K562 (cell line): ENCODE results near the gene DLG4. TPM values are rescaled to one million over a fixed set of nuclear protein-coding genes. Genes with fewer than 3 reads are reported as not detected.

Experiments
- ATF1 ChIP-seq, 2 experiments: fragments of 450-650 bp in 1 of 2; IDR thresholded peaks; 2 replicates each; pipeline ENCODE4 v1.6.1; 2016; ENCODE audit warnings: missing compliant biosample characterization in 1 of 2, missing genetic modification characterization in 1 of 2
- EGR1 ChIP-seq: fragments of 450-650 bp; conservative IDR thresholded peaks from 2 replicates; pipeline ENCODE4 v1.6.1; 2017; ENCODE audit warnings: mild to moderate bottlenecking
- HEY1 ChIP-seq: fragments of 250-450 bp; sonication (Bioruptor Pico); IDR thresholded peaks from 2 replicates; pipeline ENCODE4 v1.5.0; 2020; ENCODE audit warnings: mild to moderate bottlenecking, moderate library complexity, borderline replicate concordance
- HMG20B ChIP-seq: fragments of 250-450 bp; sonication (Bioruptor Pico); IDR thresholded peaks from 2 replicates; pipeline ENCODE4 v1.5.0; 2021; ENCODE audit warnings: mild to moderate bottlenecking
- KLF16 ChIP-seq: IDR thresholded peaks from 2 replicates; pipeline ENCODE4 v1.6.1; 2016; ENCODE audit warnings: antibody characterized with exemption
- NFE2 ChIP-seq: IDR thresholded peaks from 2 replicates; pipeline ENCODE4 v1.6.1; 2014; ENCODE audit warnings: antibody characterized with exemption, low read depth
- NRF1 ChIP-seq, 2 experiments: fragments of 450-650 bp; IDR thresholded peaks in 1 of 2; conservative IDR thresholded peaks in 1 of 2; 2 replicates each; pipeline ENCODE4 v1.6.1; 2014; ENCODE audit warnings: mild to moderate bottlenecking in 2 of 2
- RAD21 ChIP-seq, 2 experiments: fragments of 250-450 bp in 1 of 2; fragments of 450-650 bp in 1 of 2; sonication (Bioruptor Pico) in 1 of 2; formaldehyde crosslinking in 1 of 2; IDR thresholded peaks in 1 of 2; conservative IDR thresholded peaks in 1 of 2; 2 replicates each; pipeline versions ENCODE4 v1.4.0 to v1.8.0; 2020 to 2022; ENCODE audit warnings: mild to moderate bottlenecking in 2 of 2, moderate library complexity in 1 of 2
- RBFOX2 ChIP-seq: fragments of 200-400 bp; formaldehyde crosslinking; IDR thresholded peaks from 2 replicates; pipeline ENCODE4 v1.6.1; 2017; ENCODE audit warnings: low read depth, mild to moderate bottlenecking, low read length, moderate library complexity
- RBM25 ChIP-seq: fragments of 200-400 bp; formaldehyde crosslinking; IDR thresholded peaks from 2 replicates; pipeline ENCODE4 v1.6.1; 2018; ENCODE audit warnings: low read length, low read depth, moderate library complexity; ENCODE audit not compliant: severe bottlenecking
- SMC3 ChIP-seq: conservative IDR thresholded peaks from 2 replicates; pipeline ENCODE4 v1.6.1; 2011; ENCODE audit warnings: low read depth, low read length, improper control_type of control experiment; ENCODE audit not compliant: insufficient read depth
- TAF7 ChIP-seq: fragments of 450-650 bp; IDR thresholded peaks from 2 replicates; pipeline ENCODE4 v1.6.1; 2016; ENCODE audit warnings: missing genetic modification characterization, missing compliant biosample characterization
- ZBTB7A ChIP-seq: IDR thresholded peaks from 2 replicates; pipeline ENCODE4 v1.6.1; 2011; ENCODE audit warnings: low read depth, mild to moderate bottlenecking, low read length, moderate library complexity, borderline replicate concordance; ENCODE audit not compliant: control insufficient read depth
- polyA plus RNA-seq, 8 experiments: library from polyadenylated mRNA; depleted of rRNA in 4 of 8; stranded (reverse) in 5 of 8; unstranded in 3 of 8; fragments of >200 nt; fragmentation: Nextera tagmentation in 2 of 8; fragmentation: Illumina TruSeq in 1 of 8; extraction: Ambion mirVana in 2 of 8; extraction: Trizol in 1 of 8; gene quantifications; 2 replicates each; pipeline versions ENCODE4 v1.2.1 to v1.2.3, GENCODE V29; 2011 to 2014; ENCODE audit warnings: inconsistent platforms in 1 of 8, missing spikeins in 1 of 8
- total RNA-seq, 7 experiments: library from RNA; depleted of rRNA in 6 of 7; stranded (reverse); fragments of >200 nt in 6 of 7; fragmentation: Illumina TruSeq in 2 of 7; extraction: Trizol in 2 of 7; gene quantifications; 2 replicates each; pipeline versions ENCODE4 v1.2.1 to v1.2.3, GENCODE V29; 2011 to 2021; ENCODE audit warnings: low replicate concordance in 1 of 7
- TF ChIP-seq, protein P1 (sequence below): fragments of 450-650 bp; formaldehyde crosslinking; IDR thresholded peaks from 2 replicates; pipeline ENCODE4 v1.4.0; 2020; ENCODE audit warnings: mild to moderate bottlenecking, moderate library complexity
- TF ChIP-seq, protein P2 (sequence below): sonication (generic); formaldehyde crosslinking; IDR thresholded peaks from 2 replicates; pipeline ENCODE4 v1.8.0; 2022; ENCODE audit warnings: mild to moderate bottlenecking, missing genetic modification reagents
- TF ChIP-seq, protein P3 (sequence below): sonication (generic); formaldehyde crosslinking; IDR thresholded peaks from 2 replicates; pipeline ENCODE4 v1.8.0; 2022; ENCODE audit warnings: missing genetic modification reagents, mild to moderate bottlenecking, moderate library complexity, borderline replicate concordance
- TF ChIP-seq, protein P4 (sequence below): sonication (generic); formaldehyde crosslinking; IDR thresholded peaks from 2 replicates; pipeline ENCODE4 v1.8.0; 2022; ENCODE audit warnings: mild to moderate bottlenecking, missing genetic modification reagents, borderline replicate concordance

Gene DLG4
- total and polyA plus RNA-seq, 9 of the 15 experiments (the other 6 are each of a cell fraction or from before 2014, with no cell fraction given) = 0.03 to 12.0 (median 4.1) TPM

DNA sequence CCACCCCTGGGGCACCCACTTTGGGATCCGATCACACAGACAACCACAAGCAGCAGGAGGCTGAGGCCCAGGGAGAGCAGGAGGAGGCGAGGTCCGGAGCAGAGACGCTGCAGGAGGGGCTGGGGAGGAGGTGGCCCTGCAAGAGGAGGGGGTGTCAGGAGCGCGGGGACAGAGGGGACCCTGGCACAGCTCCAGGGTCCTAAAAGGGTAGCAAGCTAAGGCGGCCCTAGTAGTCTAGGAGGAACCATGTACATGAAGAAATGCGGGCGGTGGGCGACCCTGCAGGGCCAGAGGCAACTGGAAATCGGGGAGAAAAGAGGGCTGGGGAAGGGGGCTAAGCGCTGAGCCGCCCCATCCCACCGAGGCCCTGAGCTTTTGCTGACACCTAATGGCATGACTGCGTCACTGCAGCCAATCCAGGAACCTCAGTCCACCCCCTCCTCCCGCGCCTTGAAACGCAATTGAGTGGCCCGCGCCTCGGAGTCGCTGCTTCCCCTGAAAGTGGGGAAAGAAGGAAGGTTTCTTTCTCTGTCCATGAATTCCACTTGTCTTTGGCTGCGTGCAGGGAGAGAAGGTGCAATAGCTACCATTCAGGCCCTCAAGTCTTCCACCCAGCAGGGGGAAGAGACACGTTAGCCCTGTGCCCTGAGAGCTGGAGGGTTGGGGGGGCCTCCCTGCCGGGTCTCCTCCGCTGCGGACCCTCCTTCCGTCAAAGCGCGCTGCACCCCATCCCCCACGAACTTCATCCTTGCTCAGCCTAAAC is 42.3 kb downstream of the DLG4 start (continued):
- TF ChIP-seq, protein P1, sequence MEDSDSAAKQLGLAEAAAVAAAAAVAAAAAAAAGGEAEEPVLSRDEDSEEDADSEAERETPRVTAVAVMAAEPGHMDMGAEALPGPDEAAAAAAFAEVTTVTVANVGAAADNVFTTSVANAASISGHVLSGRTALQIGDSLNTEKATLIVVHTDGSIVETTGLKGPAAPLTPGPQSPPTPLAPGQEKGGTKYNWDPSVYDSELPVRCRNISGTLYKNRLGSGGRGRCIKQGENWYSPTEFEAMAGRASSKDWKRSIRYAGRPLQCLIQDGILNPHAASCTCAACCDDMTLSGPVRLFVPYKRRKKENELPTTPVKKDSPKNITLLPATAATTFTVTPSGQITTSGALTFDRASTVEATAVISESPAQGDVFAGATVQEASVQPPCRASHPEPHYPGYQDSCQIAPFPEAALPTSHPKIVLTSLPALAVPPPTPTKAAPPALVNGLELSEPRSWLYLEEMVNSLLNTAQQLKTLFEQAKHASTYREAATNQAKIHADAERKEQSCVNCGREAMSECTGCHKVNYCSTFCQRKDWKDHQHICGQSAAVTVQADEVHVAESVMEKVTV (CRISPR knock-in tag) = peak; percentile 29; the same call in 1 of the 2 replicates
- TF ChIP-seq, protein P2, sequence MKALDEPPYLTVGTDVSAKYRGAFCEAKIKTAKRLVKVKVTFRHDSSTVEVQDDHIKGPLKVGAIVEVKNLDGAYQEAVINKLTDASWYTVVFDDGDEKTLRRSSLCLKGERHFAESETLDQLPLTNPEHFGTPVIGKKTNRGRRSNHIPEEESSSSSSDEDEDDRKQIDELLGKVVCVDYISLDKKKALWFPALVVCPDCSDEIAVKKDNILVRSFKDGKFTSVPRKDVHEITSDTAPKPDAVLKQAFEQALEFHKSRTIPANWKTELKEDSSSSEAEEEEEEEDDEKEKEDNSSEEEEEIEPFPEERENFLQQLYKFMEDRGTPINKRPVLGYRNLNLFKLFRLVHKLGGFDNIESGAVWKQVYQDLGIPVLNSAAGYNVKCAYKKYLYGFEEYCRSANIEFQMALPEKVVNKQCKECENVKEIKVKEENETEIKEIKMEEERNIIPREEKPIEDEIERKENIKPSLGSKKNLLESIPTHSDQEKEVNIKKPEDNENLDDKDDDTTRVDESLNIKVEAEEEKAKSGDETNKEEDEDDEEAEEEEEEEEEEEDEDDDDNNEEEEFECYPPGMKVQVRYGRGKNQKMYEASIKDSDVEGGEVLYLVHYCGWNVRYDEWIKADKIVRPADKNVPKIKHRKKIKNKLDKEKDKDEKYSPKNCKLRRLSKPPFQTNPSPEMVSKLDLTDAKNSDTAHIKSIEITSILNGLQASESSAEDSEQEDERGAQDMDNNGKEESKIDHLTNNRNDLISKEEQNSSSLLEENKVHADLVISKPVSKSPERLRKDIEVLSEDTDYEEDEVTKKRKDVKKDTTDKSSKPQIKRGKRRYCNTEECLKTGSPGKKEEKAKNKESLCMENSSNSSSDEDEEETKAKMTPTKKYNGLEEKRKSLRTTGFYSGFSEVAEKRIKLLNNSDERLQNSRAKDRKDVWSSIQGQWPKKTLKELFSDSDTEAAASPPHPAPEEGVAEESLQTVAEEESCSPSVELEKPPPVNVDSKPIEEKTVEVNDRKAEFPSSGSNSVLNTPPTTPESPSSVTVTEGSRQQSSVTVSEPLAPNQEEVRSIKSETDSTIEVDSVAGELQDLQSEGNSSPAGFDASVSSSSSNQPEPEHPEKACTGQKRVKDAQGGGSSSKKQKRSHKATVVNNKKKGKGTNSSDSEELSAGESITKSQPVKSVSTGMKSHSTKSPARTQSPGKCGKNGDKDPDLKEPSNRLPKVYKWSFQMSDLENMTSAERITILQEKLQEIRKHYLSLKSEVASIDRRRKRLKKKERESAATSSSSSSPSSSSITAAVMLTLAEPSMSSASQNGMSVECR (CRISPR knock-in tag) = 0 out of 2 replicates have a peak, but pooled peaks have one; percentile 4
- TF ChIP-seq ATF1 (CRISPR knock-in tag; IDR thresholded peaks at IDR 0.05) = peak; percentile 39; the same call in 1 of the 2 replicates
- no peak for TF ChIP-seq ATF1 (tag; IDR thresholded peaks at IDR 0.05)
- TF ChIP-seq EGR1 = peak; percentile 50
- TF ChIP-seq, protein P3, sequence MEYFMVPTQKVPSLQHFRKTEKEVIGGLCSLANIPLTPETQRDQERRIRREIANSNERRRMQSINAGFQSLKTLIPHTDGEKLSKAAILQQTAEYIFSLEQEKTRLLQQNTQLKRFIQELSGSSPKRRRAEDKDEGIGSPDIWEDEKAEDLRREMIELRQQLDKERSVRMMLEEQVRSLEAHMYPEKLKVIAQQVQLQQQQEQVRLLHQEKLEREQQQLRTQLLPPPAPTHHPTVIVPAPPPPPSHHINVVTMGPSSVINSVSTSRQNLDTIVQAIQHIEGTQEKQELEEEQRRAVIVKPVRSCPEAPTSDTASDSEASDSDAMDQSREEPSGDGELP (CRISPR knock-in tag) = no peak
- no peak for TF ChIP-seq NFE2
- no peak for TF ChIP-seq HEY1 (CRISPR knock-in tag)
- no peak for TF ChIP-seq RBM25
- peak; percentile 56 for TF ChIP-seq SMC3
- TF ChIP-seq KLF16 = peak; percentile 8; the same call in 1 of the 2 replicates
- TF ChIP-seq ZBTB7A = peak; percentile 69; the same call in 1 of the 2 replicates
- TF ChIP-seq HMG20B = no peak
- peak; percentile 66 to 71 for TF ChIP-seq RAD21 (CRISPR knock-in tag; conservative IDR thresholded peaks at IDR 0.05 in 1 of 2, IDR thresholded peaks at IDR 0.05 in 1 of 2)
- 0 out of 2 replicates have a peak, but pooled peaks have one; percentile 25 for TF ChIP-seq RBFOX2
- TF ChIP-seq, protein P4, sequence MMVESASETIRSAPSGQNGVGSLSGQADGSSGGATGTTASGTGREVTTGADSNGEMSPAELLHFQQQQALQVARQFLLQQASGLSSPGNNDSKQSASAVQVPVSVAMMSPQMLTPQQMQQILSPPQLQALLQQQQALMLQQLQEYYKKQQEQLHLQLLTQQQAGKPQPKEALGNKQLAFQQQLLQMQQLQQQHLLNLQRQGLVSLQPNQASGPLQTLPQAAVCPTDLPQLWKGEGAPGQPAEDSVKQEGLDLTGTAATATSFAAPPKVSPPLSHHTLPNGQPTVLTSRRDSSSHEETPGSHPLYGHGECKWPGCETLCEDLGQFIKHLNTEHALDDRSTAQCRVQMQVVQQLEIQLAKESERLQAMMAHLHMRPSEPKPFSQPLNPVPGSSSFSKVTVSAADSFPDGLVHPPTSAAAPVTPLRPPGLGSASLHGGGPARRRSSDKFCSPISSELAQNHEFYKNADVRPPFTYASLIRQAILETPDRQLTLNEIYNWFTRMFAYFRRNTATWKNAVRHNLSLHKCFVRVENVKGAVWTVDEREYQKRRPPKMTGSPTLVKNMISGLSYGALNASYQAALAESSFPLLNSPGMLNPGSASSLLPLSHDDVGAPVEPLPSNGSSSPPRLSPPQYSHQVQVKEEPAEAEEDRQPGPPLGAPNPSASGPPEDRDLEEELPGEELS (CRISPR knock-in tag) = no peak
- no peak for TF ChIP-seq TAF7 (tag)
- TF ChIP-seq NRF1 (conservative IDR thresholded peaks at IDR 0.05 in 1 of 2, IDR thresholded peaks at IDR 0.05 in 1 of 2) = peak in 1 of 2 experiments; percentile 23; a peak in 1 of 4 replicates
